AG10803 (cell line): ENCODE measurements around the gene C1orf87.
"Not testable (repeated sequence)": the region's sequence is repeated elsewhere in the genome, so short reads cannot be mapped to it uniquely, and the experiment has no call there.

Experiments used
- DNase-seq: peaks from one replicate; pipeline ENCODE4 v3.0.0; 2010; ENCODE audit warnings: low read depth
- H3K4me3 ChIP-seq: 2 replicates; pipeline ENCODE4 v1.5.1; 2011; ENCODE audit warnings: mild to moderate bottlenecking, low read length, control low read depth
- TF ChIP-seq, protein P1 (sequence below): conservative IDR thresholded peaks from 2 replicates; pipeline ENCODE4 v1.5.1; 2011; ENCODE audit warnings: mild to moderate bottlenecking, low read length, control low read depth, inconsistent platforms

The C1orf87 gene

DNA sequence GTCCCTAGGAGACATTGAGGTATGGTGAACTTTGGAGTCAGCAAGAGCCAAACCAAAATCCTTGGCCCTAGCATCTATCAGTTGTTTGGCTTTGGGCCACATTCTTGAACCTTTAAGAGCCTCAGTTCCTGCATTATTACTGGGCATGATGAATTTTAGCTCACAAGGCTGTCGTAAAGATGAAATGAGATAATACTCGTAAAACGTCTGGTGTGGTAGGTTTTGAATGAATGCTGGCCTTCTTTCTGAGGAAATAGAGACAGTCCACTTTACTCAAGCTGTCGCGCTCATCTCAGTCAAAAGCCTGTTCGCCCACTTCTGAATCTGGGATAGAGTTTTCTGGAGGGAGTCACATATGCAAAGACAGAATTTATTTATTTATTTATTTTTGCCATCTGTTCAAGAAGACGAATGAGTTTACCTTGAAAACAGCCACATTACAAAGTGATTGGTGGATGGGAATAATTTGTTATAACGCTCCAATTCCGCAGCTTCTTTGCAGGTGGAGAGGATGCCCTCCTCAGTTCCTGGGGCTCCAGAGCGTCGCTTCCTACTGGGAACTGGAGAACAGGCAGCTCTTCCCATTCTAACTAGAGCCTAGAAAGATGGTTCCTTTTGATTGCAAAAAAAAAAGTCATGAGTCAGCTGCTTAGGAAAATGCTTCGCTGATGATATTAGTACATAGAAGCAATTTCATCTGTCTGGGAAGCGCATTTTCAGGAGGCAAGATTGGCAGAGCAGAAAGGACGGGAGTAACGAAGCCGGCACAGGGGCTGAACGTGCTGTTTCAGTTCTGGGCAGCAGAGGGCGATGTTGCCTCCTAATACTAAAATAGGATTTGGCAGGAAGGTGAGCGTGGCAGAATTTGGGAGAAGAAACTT lies 97.1 kb downstream of the C1orf87 start:
- no peak overlapping the region for H3K4me3 ChIP-seq
- DNase-seq, result peak; percentile 57
- TF ChIP-seq, protein P1, sequence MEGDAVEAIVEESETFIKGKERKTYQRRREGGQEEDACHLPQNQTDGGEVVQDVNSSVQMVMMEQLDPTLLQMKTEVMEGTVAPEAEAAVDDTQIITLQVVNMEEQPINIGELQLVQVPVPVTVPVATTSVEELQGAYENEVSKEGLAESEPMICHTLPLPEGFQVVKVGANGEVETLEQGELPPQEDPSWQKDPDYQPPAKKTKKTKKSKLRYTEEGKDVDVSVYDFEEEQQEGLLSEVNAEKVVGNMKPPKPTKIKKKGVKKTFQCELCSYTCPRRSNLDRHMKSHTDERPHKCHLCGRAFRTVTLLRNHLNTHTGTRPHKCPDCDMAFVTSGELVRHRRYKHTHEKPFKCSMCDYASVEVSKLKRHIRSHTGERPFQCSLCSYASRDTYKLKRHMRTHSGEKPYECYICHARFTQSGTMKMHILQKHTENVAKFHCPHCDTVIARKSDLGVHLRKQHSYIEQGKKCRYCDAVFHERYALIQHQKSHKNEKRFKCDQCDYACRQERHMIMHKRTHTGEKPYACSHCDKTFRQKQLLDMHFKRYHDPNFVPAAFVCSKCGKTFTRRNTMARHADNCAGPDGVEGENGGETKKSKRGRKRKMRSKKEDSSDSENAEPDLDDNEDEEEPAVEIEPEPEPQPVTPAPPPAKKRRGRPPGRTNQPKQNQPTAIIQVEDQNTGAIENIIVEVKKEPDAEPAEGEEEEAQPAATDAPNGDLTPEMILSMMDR, result peak; percentile 97

GRCh38 chr1:59973719-59974118 lies 99.9 kb downstream of the C1orf87 start:
- no peak overlapping the region for H3K4me3 ChIP-seq
- DNase-seq, result no peak
- TF ChIP-seq, protein P1, result no peak

GRCh38 chr1:59972216-59972927 lies 101.2 kb downstream of the C1orf87 start:
- H3K4me3 ChIP-seq, result no peak overlapping the region
- DNase-seq, result peak; percentile 79
- TF ChIP-seq, protein P1, result no peak

DNA sequence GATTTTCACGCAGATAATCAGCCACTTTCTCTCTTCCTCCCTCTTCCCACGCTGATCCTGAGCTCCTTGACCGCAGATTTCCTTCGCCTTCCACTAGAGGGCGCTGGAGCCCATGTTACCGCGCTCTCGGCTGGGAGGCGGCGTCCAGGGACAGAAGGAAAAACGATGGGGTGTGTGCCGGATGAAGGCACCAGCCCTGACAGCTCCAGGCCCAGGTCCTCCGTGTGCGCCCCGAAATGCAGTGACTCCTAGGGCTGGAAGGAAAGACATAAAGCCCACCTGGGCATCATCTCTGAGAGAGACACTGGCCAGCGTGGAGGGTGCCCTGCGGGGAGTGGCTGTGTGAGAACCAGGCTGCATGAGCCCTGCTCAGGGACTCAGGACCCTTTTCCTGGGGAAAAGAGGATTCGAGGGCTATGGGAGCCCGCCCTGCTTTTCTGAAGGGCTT lies 102.1 kb downstream of the C1orf87 start:
- peak; percentile 56 for DNase-seq
- TF ChIP-seq, protein P1, result peak; percentile 86
- no peak overlapping the region for H3K4me3 ChIP-seq

DNA sequence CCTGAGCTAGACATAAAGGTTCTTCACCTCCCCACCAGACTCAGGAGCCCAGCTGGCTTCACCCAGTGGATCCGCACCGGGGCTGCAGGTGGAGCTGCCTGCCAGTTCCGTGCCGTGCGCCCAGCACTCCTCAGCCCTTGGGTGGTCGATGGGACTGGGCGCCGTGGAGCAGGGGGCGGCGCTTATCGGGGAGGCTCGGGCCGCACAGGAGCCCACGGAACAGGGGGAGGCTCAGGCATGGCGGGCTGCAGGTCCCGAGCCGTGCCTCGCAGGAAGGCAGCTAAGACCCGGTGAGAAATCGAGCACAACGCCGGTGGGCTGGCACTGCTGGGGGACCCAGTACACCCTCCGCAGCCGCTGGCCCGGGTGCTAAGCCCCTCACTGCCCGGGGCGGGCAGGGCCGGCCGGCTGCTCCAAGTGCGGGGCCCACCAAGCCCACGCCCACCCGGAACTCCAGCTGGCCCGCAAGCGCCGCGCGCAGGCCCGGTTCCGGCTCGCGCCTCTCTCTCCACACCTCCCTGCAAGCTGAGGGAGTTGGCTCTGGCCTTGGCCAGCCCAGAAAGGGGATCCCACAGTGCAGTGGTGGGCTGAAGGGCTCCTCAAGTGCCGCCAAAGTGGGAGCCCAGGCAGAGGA lies 103.9 kb downstream of the C1orf87 start:
- DNase-seq, result not testable (repeated sequence)

GRCh38 chr1:59968746-59969145 lies 104.8 kb downstream of the C1orf87 start:
- DNase-seq, H3K4me3 ChIP-seq: not testable (repeated sequence)

More for the DNA sequence above, 103.9 kb downstream of the C1orf87 start:
- H3K4me3 ChIP-seq, result not testable (repeated sequence)

DNA sequence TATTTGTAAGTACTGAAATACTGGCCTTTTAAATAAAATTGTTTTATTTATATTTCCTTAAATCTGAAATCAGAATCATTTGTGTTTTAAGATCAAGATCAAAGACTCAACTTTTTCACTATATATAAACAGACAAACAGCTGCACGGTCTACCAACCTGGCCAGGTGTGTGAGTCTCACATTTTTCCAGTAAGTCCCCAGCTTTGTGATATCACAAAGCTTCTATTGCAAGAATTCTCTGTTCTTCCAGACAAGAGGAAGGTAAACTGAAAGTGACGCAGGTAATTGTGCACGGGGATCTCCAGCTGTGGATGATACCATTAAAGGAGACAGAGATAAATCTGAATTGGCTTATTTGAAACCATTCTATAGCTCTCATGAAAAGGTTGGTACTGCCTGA lies 105.8 kb downstream of the C1orf87 start:
- no peak overlapping the region for H3K4me3 ChIP-seq
- DNase-seq, result no peak
- TF ChIP-seq, protein P1, result no peak
